Measurements from ENCODE around the gene TWIST1.

TWIST1 gene

GRCh38 chr7:19121977-19122588 is 4.6 kb upstream of the TWIST1 start:
- H3K36me3 ChIP-seq, result no peaks in the 10 kb centered on the region
- peaks cover 0 to 23% of the 10 kb centered on the region in 2 donors for H3K27me3 ChIP-seq
- peaks cover 0 to 14% (median 9%) of the 10 kb centered on the region in 4 donors for H3K4me1 ChIP-seq
- H3K4me3 ChIP-seq, result no peak overlapping the region
- intact Hi-C loops (cut with DNase I; ENCODE audit: low total_unique reads), result no loop called here
- DNase-seq, result no peak
- H3K27ac ChIP-seq, result no peak overlapping the region
- TF ChIP-seq, protein P1, sequence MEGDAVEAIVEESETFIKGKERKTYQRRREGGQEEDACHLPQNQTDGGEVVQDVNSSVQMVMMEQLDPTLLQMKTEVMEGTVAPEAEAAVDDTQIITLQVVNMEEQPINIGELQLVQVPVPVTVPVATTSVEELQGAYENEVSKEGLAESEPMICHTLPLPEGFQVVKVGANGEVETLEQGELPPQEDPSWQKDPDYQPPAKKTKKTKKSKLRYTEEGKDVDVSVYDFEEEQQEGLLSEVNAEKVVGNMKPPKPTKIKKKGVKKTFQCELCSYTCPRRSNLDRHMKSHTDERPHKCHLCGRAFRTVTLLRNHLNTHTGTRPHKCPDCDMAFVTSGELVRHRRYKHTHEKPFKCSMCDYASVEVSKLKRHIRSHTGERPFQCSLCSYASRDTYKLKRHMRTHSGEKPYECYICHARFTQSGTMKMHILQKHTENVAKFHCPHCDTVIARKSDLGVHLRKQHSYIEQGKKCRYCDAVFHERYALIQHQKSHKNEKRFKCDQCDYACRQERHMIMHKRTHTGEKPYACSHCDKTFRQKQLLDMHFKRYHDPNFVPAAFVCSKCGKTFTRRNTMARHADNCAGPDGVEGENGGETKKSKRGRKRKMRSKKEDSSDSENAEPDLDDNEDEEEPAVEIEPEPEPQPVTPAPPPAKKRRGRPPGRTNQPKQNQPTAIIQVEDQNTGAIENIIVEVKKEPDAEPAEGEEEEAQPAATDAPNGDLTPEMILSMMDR (IDR thresholded peaks at IDR 0.05), result peak in 1 of 2 experiments; percentile 40
- no peaks in the 10 kb centered on the region for H3K9me3 ChIP-seq

GRCh38 chr7:19119870-19120486 is 2.5 kb upstream of the TWIST1 start:
- TF ChIP-seq, protein P1 (IDR thresholded peaks at IDR 0.05), result no peak
- peaks cover 0 to 31% of the 10 kb centered on the region in 2 donors for H3K27me3 ChIP-seq
- intact Hi-C loops (cut with DNase I; ENCODE audit: low total_unique reads), result no loop called here
- H3K27ac ChIP-seq, result no peak overlapping the region
- no peaks in the 10 kb centered on the region for H3K9me3 ChIP-seq
- DNase-seq, result no peak
- no peak overlapping the region for H3K4me3 ChIP-seq
- no peaks in the 10 kb centered on the region for H3K36me3 ChIP-seq
- H3K4me1 ChIP-seq, result peaks cover 0 to 25% (median 17%) of the 10 kb centered on the region in 4 donors

GRCh38 chr7:19119372-19119771 is 1.9 kb upstream of the TWIST1 start:
- no peak overlapping the region for H3K27ac ChIP-seq
- no peak overlapping the region for H3K4me3 ChIP-seq
- H3K4me1 ChIP-seq, result peaks cover 0 to 25% (median 17%) of the 10 kb centered on the region in 4 donors
- intact Hi-C loops (cut with DNase I; ENCODE audit: low total_unique reads), result no loop called here
- no peaks in the 10 kb centered on the region for H3K9me3 ChIP-seq
- no peaks in the 10 kb centered on the region for H3K36me3 ChIP-seq
- no peak for DNase-seq
- TF ChIP-seq, protein P1 (IDR thresholded peaks at IDR 0.05), result no peak
- peaks cover 0 to 35% of the 10 kb centered on the region in 2 donors for H3K27me3 ChIP-seq

GRCh38 chr7:19118636-19119371 is 1.4 kb upstream of the TWIST1 start:
- Histone ChIP-seq H3K4me3 (peak overlapping the region; percentile 63 to 66), H3K9me3 (no peaks in the 10 kb centered on the region), H3K27ac (no peak overlapping the region), H3K36me3 (no peaks in the 10 kb centered on the region), H3K27me3 (peaks cover 0 to 35% of the 10 kb centered on the region in 2 donors), H3K4me1 (peaks cover 0 to 25% (median 17%) of the 10 kb centered on the region in 4 donors)
- no peak for DNase-seq
- intact Hi-C loops (cut with DNase I; ENCODE audit: low total_unique reads), result no loop called here
- TF ChIP-seq, protein P1 (IDR thresholded peaks at IDR 0.05), result no peak

DNA sequence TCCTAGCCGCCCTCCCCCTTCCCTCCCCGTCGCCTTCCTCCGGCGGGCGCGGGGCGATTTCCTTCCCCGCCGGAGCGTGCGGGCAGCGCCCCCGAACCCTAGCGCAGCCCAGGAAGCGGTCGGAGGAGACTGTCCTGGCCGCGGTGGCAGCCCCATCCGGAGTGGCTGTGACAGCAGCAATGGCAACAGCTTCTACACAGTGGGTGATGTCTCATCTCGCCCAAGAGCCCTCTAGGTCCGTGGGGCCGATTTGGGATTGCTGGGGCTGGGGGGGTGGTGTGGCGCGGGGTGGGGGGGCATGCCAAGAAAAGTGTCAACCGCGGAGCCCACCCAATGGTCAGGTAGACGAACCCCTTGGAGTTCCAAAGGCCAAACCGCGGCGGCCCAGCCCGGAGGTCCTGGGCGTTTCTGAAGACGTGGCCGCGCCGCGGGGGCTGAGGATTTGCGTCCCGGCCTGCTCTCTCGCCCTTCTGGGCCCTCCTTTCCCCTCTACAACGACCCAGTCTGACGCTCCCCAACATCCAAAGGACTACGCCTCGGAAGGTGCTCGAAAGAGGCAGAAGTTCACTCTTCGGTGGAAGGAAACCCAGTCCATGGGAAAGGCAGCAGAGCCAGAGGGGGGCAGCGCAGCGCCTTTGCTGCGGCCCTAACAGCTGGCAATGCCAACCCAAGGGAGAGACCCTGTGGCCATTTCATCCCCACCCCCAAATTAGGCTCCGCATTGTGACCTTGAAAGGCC is 603 bp upstream of the TWIST1 start:
- H3K4me3 ChIP-seq, result peak overlapping the region; percentile 63 to 66
- H3K4me1 ChIP-seq, result peaks cover 0 to 25% (median 17%) of the 10 kb centered on the region in 4 donors
- TF ChIP-seq, protein P1 (IDR thresholded peaks at IDR 0.05), result no peak
- H3K27ac ChIP-seq, result peak overlapping the region; percentile 62 to 64
- intact Hi-C loops (cut with DNase I; ENCODE audit: low total_unique reads), result no loop called here
- no peak for DNase-seq
- H3K36me3 ChIP-seq, result no peaks in the 10 kb centered on the region
- H3K27me3 ChIP-seq, result peaks cover 0 to 39% of the 10 kb centered on the region in 2 donors
- no peaks in the 10 kb centered on the region for H3K9me3 ChIP-seq
